Osteoblast (primary cell): ENCODE data around the gene DNAJC18. TPM values are rescaled to one million over a fixed set of nuclear protein-coding genes. Genes with fewer than 3 reads are reported as not detected.

Experiments used
- DNase-seq: peaks from one replicate; pipeline ENCODE4 v3.0.0; 2011; ENCODE audit warnings: low spot score, mixed read lengths; ENCODE audit not compliant: insufficient read length; ENCODE audit errors: missing footprints
- H2AFZ ChIP-seq: 2 replicates; pipeline ENCODE4 v1.6.0; 2011; ENCODE audit warnings: mild to moderate bottlenecking, low read length
- H3K27ac ChIP-seq: 2 replicates; pipeline ENCODE4 v1.5.1; 2011; ENCODE audit warnings: mild to moderate bottlenecking, low read depth, low read length, moderate library complexity
- H3K27me3 ChIP-seq: 2 replicates; pipeline ENCODE4 v1.6.0; 2012; ENCODE audit warnings: mild to moderate bottlenecking, control low read depth, inconsistent platforms, low read length, moderate library complexity; ENCODE audit not compliant: insufficient read depth
- H3K36me3 ChIP-seq: 2 replicates; pipeline ENCODE4 v1.5.1; 2011; ENCODE audit warnings: mild to moderate bottlenecking, low read length, control low read depth, moderate library complexity; ENCODE audit not compliant: insufficient read depth
- H3K4me1 ChIP-seq: 2 replicates; pipeline ENCODE4 v1.5.1; 2011; ENCODE audit warnings: mild to moderate bottlenecking, low read length, control low read depth, moderate library complexity; ENCODE audit not compliant: insufficient read depth
- H3K4me2 ChIP-seq: 2 replicates; pipeline ENCODE4 v1.6.0; 2011; ENCODE audit warnings: mild to moderate bottlenecking, low read length; ENCODE audit not compliant: insufficient read depth
- H3K4me3 ChIP-seq: fragments of 200-600 bp; sonication (generic); 3 replicates; pipeline ENCODE4 v1.5.1; 2012; ENCODE audit warnings: mild to moderate bottlenecking, low read length, inconsistent platforms; ENCODE audit not compliant: insufficient read depth
- H3K79me2 ChIP-seq: 2 replicates; pipeline ENCODE4 v1.6.0; 2012; ENCODE audit warnings: mild to moderate bottlenecking, low read length, control low read depth, inconsistent platforms; ENCODE audit not compliant: insufficient read depth
- H3K9me3 ChIP-seq: 2 replicates; pipeline ENCODE4 v1.5.1; 2011; ENCODE audit warnings: low read depth, low read length, control low read depth
- H4K20me1 ChIP-seq: 2 replicates; pipeline ENCODE4 v1.6.0; 2012; ENCODE audit warnings: mild to moderate bottlenecking, low read length, control low read depth; ENCODE audit not compliant: insufficient read depth
- total RNA-seq: library from RNA; depleted of rRNA; stranded (reverse); fragments of >200 nt; gene quantifications from 2 replicates; pipeline ENCODE4 v1.2.3, GENCODE V29; 2012
- TF ChIP-seq, protein P1 (sequence below): IDR thresholded peaks from 2 replicates; pipeline ENCODE4 v1.5.1; 2011; ENCODE audit warnings: mild to moderate bottlenecking, low read depth, low read length, moderate library complexity; ENCODE audit errors: extremely low read depth

The DNAJC18 gene
- total RNA-seq, 1 donor: 16.3 TPM

DNA sequence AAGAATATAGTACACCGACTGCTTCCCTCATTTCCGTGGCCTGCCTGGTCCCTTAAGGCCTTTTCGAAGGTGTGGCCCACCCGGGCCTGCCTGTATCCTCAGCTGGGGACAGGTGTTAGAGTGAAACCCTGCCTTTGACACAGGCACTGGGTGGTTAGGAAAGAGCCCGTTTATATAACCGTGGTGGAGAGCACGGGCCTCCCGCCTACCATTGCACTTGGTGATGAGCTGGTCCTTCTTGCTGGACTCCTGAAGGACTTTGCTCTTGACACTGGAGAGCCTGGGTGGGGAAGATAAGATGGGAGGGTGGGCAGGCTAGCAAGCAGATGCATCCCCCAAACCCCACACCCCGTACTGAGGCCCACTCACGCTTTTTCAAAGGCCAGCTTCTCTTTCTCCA, 37.8 kb downstream of the DNAJC18 start:
- no peaks in the 10 kb centered on the region for H3K36me3 ChIP-seq
- H3K27ac ChIP-seq: no peak overlapping the region
- H3K4me2 ChIP-seq: no peak overlapping the region
- H3K4me3 ChIP-seq: no peak overlapping the region
- peaks cover 13% of the 10 kb centered on the region for H3K4me1 ChIP-seq
- H3K27me3 ChIP-seq: no peaks in the 10 kb centered on the region
- TF ChIP-seq, protein P1, sequence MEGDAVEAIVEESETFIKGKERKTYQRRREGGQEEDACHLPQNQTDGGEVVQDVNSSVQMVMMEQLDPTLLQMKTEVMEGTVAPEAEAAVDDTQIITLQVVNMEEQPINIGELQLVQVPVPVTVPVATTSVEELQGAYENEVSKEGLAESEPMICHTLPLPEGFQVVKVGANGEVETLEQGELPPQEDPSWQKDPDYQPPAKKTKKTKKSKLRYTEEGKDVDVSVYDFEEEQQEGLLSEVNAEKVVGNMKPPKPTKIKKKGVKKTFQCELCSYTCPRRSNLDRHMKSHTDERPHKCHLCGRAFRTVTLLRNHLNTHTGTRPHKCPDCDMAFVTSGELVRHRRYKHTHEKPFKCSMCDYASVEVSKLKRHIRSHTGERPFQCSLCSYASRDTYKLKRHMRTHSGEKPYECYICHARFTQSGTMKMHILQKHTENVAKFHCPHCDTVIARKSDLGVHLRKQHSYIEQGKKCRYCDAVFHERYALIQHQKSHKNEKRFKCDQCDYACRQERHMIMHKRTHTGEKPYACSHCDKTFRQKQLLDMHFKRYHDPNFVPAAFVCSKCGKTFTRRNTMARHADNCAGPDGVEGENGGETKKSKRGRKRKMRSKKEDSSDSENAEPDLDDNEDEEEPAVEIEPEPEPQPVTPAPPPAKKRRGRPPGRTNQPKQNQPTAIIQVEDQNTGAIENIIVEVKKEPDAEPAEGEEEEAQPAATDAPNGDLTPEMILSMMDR: no peak
- H2AFZ ChIP-seq: no peak overlapping the region
- DNase-seq: no peak
- H4K20me1 ChIP-seq: no peaks in the 10 kb centered on the region
- H3K9me3 ChIP-seq: no peaks in the 10 kb centered on the region
- H3K79me2 ChIP-seq: no peaks in the 10 kb centered on the region

DNA sequence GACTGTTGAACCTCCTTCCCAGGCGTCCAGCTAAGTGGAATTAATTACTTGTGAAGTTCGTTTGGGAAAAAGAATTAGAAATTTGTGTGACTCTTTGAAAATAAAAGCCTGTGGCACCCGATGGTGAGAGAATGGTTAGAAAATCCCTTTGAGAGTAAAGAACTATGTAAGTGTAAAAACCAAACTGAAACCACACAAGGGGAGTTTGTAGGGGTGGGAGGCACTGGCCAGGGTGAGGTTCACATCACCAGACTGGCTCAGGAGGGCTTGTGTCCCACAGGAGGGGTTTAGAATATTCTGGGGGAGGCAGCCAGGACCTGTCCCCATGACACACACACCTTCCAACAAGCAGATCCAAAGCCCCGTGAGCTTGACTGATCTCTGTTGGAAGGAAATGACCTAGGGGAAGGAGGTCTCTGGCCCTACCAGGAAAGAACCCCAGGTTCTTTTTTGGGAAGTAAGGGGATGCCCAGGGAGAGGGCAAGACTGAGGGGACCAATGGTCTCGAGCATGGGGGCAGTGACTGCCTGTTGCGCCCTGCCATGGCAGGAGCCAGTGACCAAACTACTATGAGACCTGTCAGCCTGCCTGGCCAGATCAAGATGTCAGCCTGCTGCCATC, 39.7 kb downstream of the DNAJC18 start:
- Histone ChIP-seq H3K27ac (no peak overlapping the region), H3K27me3 (peaks cover 2% of the 10 kb centered on the region), H3K4me2 (no peak overlapping the region), H3K4me1 (peaks cover 13% of the 10 kb centered on the region), H3K9me3 (no peaks in the 10 kb centered on the region), H3K4me3 (no peak overlapping the region), H3K79me2 (no peaks in the 10 kb centered on the region), H2AFZ (no peak overlapping the region), H3K36me3 (no peaks in the 10 kb centered on the region), H4K20me1 (peaks cover 4% of the 10 kb centered on the region)
- no peak for DNase-seq
- TF ChIP-seq, protein P1: no peak

DNA sequence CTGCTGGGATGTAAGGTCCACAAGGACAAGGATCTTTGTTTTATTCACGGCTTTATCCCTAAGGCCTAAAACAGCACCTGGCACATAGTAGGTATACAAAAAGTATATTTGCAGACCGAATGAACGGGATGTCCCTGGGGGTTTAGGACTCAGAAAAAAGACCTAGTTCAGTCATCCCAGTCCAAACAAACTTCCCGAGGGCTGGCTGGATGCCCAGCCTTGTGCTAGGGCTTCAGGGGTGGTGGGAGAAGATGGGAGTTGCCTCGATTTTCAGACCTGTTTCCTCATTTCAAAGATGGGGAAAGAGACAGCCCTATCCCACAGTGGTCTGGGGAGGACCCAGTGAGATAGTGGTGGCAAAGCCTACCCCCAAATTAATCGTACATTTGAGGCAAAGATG, 41.4 kb downstream of the DNAJC18 start:
- Histone ChIP-seq H4K20me1 (peaks cover 4% of the 10 kb centered on the region), H3K27ac (no peak overlapping the region), H3K79me2 (no peaks in the 10 kb centered on the region), H3K36me3 (no peaks in the 10 kb centered on the region), H3K9me3 (no peaks in the 10 kb centered on the region), H3K4me1 (peaks cover under 1% of the 10 kb centered on the region), H2AFZ (no peak overlapping the region), H3K27me3 (peaks cover 18% of the 10 kb centered on the region), H3K4me2 (no peak overlapping the region), H3K4me3 (no peak overlapping the region)
- DNase-seq: no peak
- TF ChIP-seq, protein P1: no peak

DNA sequence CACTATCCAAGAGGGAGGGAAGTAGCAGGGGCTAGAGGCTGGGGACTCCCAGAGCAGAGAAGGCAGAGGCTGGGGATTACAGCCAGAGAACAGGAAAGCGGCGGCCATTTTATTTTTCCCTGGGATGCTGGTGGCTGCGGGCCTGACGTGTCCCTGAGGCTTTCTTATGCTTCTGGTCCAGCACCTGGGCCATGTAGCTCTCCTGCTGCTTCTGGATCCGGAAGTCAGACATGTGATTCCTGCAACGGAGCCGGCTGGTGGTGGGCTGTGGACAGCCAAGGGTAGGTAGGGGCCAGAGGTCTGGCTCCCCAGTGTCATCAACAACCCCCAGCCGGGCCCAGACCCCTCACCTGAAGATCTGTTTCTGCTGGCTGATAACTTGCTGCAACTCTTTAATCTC, 42.6 kb downstream of the DNAJC18 start:
- no peak overlapping the region for H3K4me3 ChIP-seq
- H3K4me2 ChIP-seq: no peak overlapping the region
- no peaks in the 10 kb centered on the region for H3K79me2 ChIP-seq
- no peaks in the 10 kb centered on the region for H3K9me3 ChIP-seq
- no peaks in the 10 kb centered on the region for H3K36me3 ChIP-seq
- H2AFZ ChIP-seq: no peak overlapping the region
- no peak for DNase-seq
- TF ChIP-seq, protein P1: no peak
- H3K27ac ChIP-seq: no peak overlapping the region
- no peaks in the 10 kb centered on the region for H3K4me1 ChIP-seq
- H4K20me1 ChIP-seq: peaks cover 4% of the 10 kb centered on the region
- H3K27me3 ChIP-seq: peaks cover 18% of the 10 kb centered on the region
